B cell (primary cell): ENCODE data around the gene PBLD.

ENCODE experiments used
- EZH2 ChIP-seq: IDR thresholded peaks from 2 replicates; pipeline ENCODE4 v1.6.1; 2012; ENCODE audit warnings: borderline replicate concordance, low read depth, mild to moderate bottlenecking, moderate library complexity, low read length; ENCODE audit not compliant: insufficient read depth, poor library complexity, severe bottlenecking
- TF ChIP-seq, protein P1 (sequence below): fragments of 200-600 bp; IDR thresholded peaks from one replicate; pipeline ENCODE4 v1.8.0; 2022; ENCODE audit warnings: antibody characterized with exemption, mild to moderate bottlenecking

DNA sequence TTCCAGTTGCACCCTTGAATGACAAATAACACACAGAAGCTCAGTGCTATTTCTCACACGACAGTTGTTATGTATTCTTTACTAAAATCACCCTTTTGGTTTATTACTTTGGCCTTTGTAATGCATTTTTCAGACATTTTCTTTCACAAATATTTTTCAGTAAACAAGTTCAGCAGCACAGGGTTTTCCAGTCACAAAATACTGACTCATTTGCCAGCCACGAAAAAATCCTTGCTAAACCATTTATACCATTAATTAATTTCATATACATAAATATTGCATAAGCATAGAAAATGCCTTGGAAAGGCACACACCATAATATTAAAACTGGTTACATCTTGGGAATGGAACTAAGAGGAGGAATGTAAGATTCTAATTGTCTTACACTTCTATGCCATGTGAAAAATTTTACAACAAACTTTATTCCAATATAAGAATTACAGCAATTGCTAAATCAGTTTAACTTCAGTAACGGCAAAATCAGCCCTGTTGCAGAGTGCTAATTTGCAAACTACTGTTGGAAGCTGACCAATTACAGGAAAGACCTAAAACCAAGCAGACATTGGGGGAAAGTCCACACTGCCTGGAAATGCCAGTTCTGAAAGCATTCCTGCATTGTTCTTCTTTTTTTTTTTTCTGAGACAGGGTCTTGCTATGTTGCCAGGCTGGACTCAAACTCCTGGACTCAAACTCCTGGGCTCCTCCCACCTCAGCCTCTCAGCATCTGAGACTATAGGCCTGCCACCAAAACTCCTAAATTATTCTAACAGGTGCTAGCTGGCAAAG lies 31.6 kb upstream of the PBLD start:
- TF ChIP-seq, protein P1, sequence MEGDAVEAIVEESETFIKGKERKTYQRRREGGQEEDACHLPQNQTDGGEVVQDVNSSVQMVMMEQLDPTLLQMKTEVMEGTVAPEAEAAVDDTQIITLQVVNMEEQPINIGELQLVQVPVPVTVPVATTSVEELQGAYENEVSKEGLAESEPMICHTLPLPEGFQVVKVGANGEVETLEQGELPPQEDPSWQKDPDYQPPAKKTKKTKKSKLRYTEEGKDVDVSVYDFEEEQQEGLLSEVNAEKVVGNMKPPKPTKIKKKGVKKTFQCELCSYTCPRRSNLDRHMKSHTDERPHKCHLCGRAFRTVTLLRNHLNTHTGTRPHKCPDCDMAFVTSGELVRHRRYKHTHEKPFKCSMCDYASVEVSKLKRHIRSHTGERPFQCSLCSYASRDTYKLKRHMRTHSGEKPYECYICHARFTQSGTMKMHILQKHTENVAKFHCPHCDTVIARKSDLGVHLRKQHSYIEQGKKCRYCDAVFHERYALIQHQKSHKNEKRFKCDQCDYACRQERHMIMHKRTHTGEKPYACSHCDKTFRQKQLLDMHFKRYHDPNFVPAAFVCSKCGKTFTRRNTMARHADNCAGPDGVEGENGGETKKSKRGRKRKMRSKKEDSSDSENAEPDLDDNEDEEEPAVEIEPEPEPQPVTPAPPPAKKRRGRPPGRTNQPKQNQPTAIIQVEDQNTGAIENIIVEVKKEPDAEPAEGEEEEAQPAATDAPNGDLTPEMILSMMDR: no peak
- TF ChIP-seq EZH2: no peak
